Endothelial cell of umbilical vein (primary cell): ENCODE measurements around the gene FHIT. TPM values are rescaled to one million over a fixed set of nuclear protein-coding genes. Genes with fewer than 3 reads are reported as not detected.

Experiments used
- BruUV-seq: library from RNA; stranded (reverse); fragments of 400-500 nt; replicated peaks from 2 replicates; lab custom pipeline; 2021; lab: Mats Ljungman, UMichigan
- CTCF ChIA-PET: fragments of 300-600, 350-600 bp; sonication (Branson Sonifier 250); formaldehyde crosslinking; loops from one replicate; lab custom pipeline; 2021; ENCODE audit warnings: antibody characterized with exemption, inconsistent platforms; lab: Charles Lee
- POLR2A ChIA-PET: fragments of 300-600, 350-600 bp; sonication (Branson Sonifier 250); formaldehyde crosslinking; loops from one replicate; lab custom pipeline; 2021; ENCODE audit warnings: antibody characterized with exemption, inconsistent platforms; lab: Charles Lee
- DNase-seq: peaks from one replicate; pipeline ENCODE4 v3.0.0-alpha.2; 2011; ENCODE audit warnings: low read depth, low spot score
- FAIRE-seq: peaks from 2 replicates; lab custom pipeline; 2011; peaks lifted over from hg19 to GRCh38; lab: Jason Lieb, UNC
- H2AFZ ChIP-seq: 2 replicates; pipeline ENCODE4 v1.6.0; 2012; ENCODE audit warnings: low read depth, low read length, control low read depth, inconsistent platforms
- H3K27ac ChIP-seq: 2 replicates; pipeline ENCODE4 v1.5.1; 2011; ENCODE audit warnings: low read depth, mild to moderate bottlenecking, control low read depth, low read length, moderate library complexity; ENCODE audit not compliant: insufficient read depth
- H3K27me3 ChIP-seq, 2 experiments: 2 replicates each; pipeline versions ENCODE4 v1.6.0 to v1.6.1; 2011; ENCODE audit warnings: low read length in 2 of 2, mixed read lengths in 1 of 2; ENCODE audit not compliant: control insufficient read depth in 2 of 2, insufficient read depth in 2 of 2
- H3K36me3 ChIP-seq, 2 experiments: 2 replicates in 1 of 2; 3 replicates in 1 of 2; pipeline ENCODE4 v1.5.1; 2011; ENCODE audit warnings: low read length in 2 of 2, mild to moderate bottlenecking in 1 of 2, moderate library complexity in 1 of 2; ENCODE audit not compliant: control insufficient read depth in 2 of 2, insufficient read depth in 2 of 2; ENCODE audit errors: extremely low read depth in 1 of 2
- H3K4me1 ChIP-seq: 3 replicates; pipeline ENCODE4 v1.5.1; 2011; ENCODE audit warnings: mild to moderate bottlenecking, low read length; ENCODE audit not compliant: control insufficient read depth, insufficient read depth; ENCODE audit errors: extremely low read depth
- H3K4me2 ChIP-seq: 2 replicates; pipeline ENCODE4 v1.6.1; 2011; ENCODE audit warnings: low read length, control low read depth, mixed read lengths; ENCODE audit not compliant: insufficient read depth
- H3K4me3 ChIP-seq, 3 experiments: fragments of 200-600 bp in 1 of 3; sonication (generic), shearing (Covaris generic) in 1 of 3; replicated peaks in 1 of 3; 2 replicates each; pipeline ENCODE4 v1.5.1; 2011 to 2016; ENCODE audit warnings: control low read depth in 3 of 3, low read length in 3 of 3, mild to moderate bottlenecking in 2 of 3, inconsistent platforms in 1 of 3, low read depth in 1 of 3, moderate library complexity in 1 of 3; ENCODE audit not compliant: insufficient read depth in 1 of 3
- H3K79me2 ChIP-seq: 2 replicates; pipeline ENCODE4 v1.6.0; 2012; ENCODE audit warnings: low read length, inconsistent platforms; ENCODE audit not compliant: control insufficient read depth, insufficient read depth
- H3K9ac ChIP-seq: replicated peaks from 2 replicates; pipeline ENCODE3; 2011; ENCODE audit warnings: low read length, control low read depth; ENCODE audit not compliant: insufficient read depth; ENCODE audit errors: extremely low read depth
- H3K9me1 ChIP-seq: replicated peaks from 3 replicates; pipeline ENCODE4 v1.6.0; 2011; ENCODE audit warnings: mild to moderate bottlenecking, low read length; ENCODE audit not compliant: control insufficient read depth, insufficient read depth; ENCODE audit errors: extremely low read depth
- H3K9me3 ChIP-seq: replicated peaks from 2 replicates; pipeline ENCODE4 v1.5.1; 2012; ENCODE audit warnings: low read length, inconsistent platforms; ENCODE audit not compliant: control insufficient read depth, insufficient read depth
- H4K20me1 ChIP-seq: replicated peaks from 2 replicates; pipeline ENCODE3; 2011; ENCODE audit warnings: mild to moderate bottlenecking, low read length; ENCODE audit not compliant: control insufficient read depth, insufficient read depth; ENCODE audit errors: extremely low read depth
- EZH2 ChIP-seq: IDR thresholded peaks from 2 replicates; pipeline ENCODE4 v1.6.1; 2012; ENCODE audit warnings: borderline replicate concordance, low read depth, mild to moderate bottlenecking, moderate library complexity, low read length, inconsistent platforms; ENCODE audit not compliant: severe bottlenecking
- FOS ChIP-seq: IDR thresholded peaks from 2 replicates; pipeline ENCODE4 v1.6.1; 2011; ENCODE audit warnings: mild to moderate bottlenecking, low read length, moderate library complexity, borderline replicate concordance; ENCODE audit not compliant: insufficient read depth
- GATA2 ChIP-seq: IDR thresholded peaks from 2 replicates; pipeline ENCODE4 v1.7.0; 2011; ENCODE audit warnings: low read depth, mild to moderate bottlenecking, moderate library complexity, mixed read lengths, low read length; ENCODE audit not compliant: insufficient read length, insufficient read depth
- JUN ChIP-seq: IDR thresholded peaks from 2 replicates; pipeline ENCODE4 v1.6.1; 2011; ENCODE audit warnings: borderline replicate concordance, low read depth; ENCODE audit not compliant: insufficient read length, insufficient read depth
- MYC ChIP-seq: IDR thresholded peaks from one replicate; pipeline ENCODE4 v1.6.1; 2011; ENCODE audit warnings: mild to moderate bottlenecking, low read depth, low read length
- POLR2A ChIP-seq: IDR thresholded peaks from 2 replicates; pipeline ENCODE4 v1.6.1; 2012; ENCODE audit warnings: low read depth, mild to moderate bottlenecking, control low read depth, low read length
- POLR2AphosphoS5 ChIP-seq: IDR thresholded peaks from 2 replicates; pipeline ENCODE4 v1.6.1; 2012; ENCODE audit warnings: low read depth, mild to moderate bottlenecking, control low read depth, low read length, moderate library complexity; ENCODE audit not compliant: insufficient read depth
- dilution Hi-C: fragments of 300-500 bp; cut with MboI; formaldehyde crosslinking; loops from one replicate; pipeline ENCODE4 v1.15.0; 2019; ENCODE audit warnings: low sequenced_read_pairs; ENCODE audit not compliant: extremely low pct_ligation_motif_present
- intact Hi-C: fragments of 100-400 bp; cut with micrococcal nuclease; formaldehyde crosslinking; loops from one replicate; pipeline ENCODE4 v1.10.0; 2022
- polyA plus RNA-seq, 4 experiments: library from polyadenylated mRNA; depleted of rRNA in 3 of 4; stranded (reverse) in 3 of 4; unstranded in 1 of 4; fragments of >200 nt; gene quantifications; 2 replicates each; pipeline versions ENCODE4 v1.2.1 to v1.2.3, GENCODE V29; 2011 to 2012; ENCODE audit warnings: missing spikeins in 1 of 4
- total RNA-seq: library from RNA; stranded (reverse); gene quantifications from 2 replicates; pipeline ENCODE4 v1.2.3, GENCODE V29; 2021
- TF ChIP-seq, protein P1 (sequence below): IDR thresholded peaks from 2 replicates; pipeline ENCODE4 v1.6.1; 2011; ENCODE audit not compliant: insufficient read depth, insufficient read length
- TF ChIP-seq, protein P2 (sequence below), 2 donors: IDR thresholded peaks; 1 replicate in 1 of 2; 2 replicates in 1 of 2; pipeline ENCODE4 v1.5.1; 2011; ENCODE audit warnings: low read length in 2 of 2, mild to moderate bottlenecking in 2 of 2, moderate library complexity in 2 of 2, control low read depth in 1 of 2, inconsistent platforms in 1 of 2, low read depth in 1 of 2; ENCODE audit not compliant: insufficient read depth in 1 of 2; ENCODE audit errors: extremely low read depth in 1 of 2

The FHIT gene
- total and polyA plus RNA-seq, 2 donors (not counting 3 experiments of a cell fraction or from before 2014, with no cell fraction given): 0.47 to 2.2 TPM

DNA sequence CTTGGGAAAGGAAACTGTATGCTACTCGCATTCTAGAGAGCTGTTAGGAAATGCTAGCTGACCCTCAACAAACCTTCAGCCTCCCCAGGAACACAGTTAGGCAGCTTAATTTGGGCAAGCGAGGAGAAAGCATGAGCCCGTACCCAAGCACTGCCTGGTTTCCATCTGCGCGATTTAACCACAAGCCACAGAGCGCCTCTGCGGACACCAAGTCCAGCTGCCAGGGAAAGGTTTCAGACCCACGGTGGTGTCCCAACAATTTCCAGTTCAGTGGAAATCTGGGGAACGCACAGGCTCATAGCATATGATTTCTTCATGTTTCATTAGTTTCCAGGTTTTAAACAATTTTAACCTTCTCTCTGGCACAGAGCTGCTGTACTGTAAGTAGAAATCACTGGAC, 617.6 kb downstream of the FHIT start:
- no peaks in the 10 kb centered on the region for H3K9me1 ChIP-seq
- no peaks in the 10 kb centered on the region for H3K36me3 ChIP-seq
- H3K27ac ChIP-seq: no peak overlapping the region
- H3K27me3 ChIP-seq: no peaks in the 10 kb centered on the region
- FAIRE-seq: no peak
- dilution Hi-C loops: no loop called here
- H2AFZ ChIP-seq: no peak overlapping the region
- no peaks in the 10 kb centered on the region for H3K4me1 ChIP-seq
- CTCF ChIA-PET: no interaction called here
- no peak overlapping the region for H3K4me2 ChIP-seq
- H4K20me1 ChIP-seq: no peaks in the 10 kb centered on the region
- DNase-seq: no peak
- no peak overlapping the region for H3K4me3 ChIP-seq
- no peak overlapping the region for H3K9ac ChIP-seq
- no peaks in the 10 kb centered on the region for H3K9me3 ChIP-seq
- POLR2A ChIA-PET: no interaction called here
- intact Hi-C loops: no loop called here
- TF ChIP-seq POLR2A (no peak), GATA2 (no peak), FOS (no peak), JUN (no peak), EZH2 (no peak), MYC (no peak), POLR2AphosphoS5 (no peak)
- TF ChIP-seq, protein P1, sequence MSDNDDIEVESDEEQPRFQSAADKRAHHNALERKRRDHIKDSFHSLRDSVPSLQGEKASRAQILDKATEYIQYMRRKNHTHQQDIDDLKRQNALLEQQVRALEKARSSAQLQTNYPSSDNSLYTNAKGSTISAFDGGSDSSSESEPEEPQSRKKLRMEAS: no peak
- TF ChIP-seq, protein P2, sequence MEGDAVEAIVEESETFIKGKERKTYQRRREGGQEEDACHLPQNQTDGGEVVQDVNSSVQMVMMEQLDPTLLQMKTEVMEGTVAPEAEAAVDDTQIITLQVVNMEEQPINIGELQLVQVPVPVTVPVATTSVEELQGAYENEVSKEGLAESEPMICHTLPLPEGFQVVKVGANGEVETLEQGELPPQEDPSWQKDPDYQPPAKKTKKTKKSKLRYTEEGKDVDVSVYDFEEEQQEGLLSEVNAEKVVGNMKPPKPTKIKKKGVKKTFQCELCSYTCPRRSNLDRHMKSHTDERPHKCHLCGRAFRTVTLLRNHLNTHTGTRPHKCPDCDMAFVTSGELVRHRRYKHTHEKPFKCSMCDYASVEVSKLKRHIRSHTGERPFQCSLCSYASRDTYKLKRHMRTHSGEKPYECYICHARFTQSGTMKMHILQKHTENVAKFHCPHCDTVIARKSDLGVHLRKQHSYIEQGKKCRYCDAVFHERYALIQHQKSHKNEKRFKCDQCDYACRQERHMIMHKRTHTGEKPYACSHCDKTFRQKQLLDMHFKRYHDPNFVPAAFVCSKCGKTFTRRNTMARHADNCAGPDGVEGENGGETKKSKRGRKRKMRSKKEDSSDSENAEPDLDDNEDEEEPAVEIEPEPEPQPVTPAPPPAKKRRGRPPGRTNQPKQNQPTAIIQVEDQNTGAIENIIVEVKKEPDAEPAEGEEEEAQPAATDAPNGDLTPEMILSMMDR (IDR thresholded peaks at IDR 0.05; ENCODE audit: extremely low read depth in 1 of 2, insufficient read depth in 1 of 2, low read depth in 1 of 2, low read length in 2 of 2): no peak
- no TSS peak for BruUV-seq
- H3K79me2 ChIP-seq: no peaks in the 10 kb centered on the region
